ENCODE results near the gene WDR87. TPM values are rescaled to one million over a fixed set of nuclear protein-coding genes. Genes with fewer than 3 reads are reported as not detected.

The WDR87 gene
- total RNA-seq, 2 donors from 2014 or later = not detected

Other genes starting within 250 kb of the WDR87 start
- 1 to 10 TPM; 4.8 to 6.1 TPM for gene ZNF607, start 186.8 kb downstream of the WDR87 start, total RNA-seq
- 10 to 100 TPM in 1 of 2 donors, 1 to 10 TPM in 1; 9.9 to 11.8 TPM for gene ZNF573, start 127.0 kb downstream of the WDR87 start, total RNA-seq
- 10 to 100 TPM; 13.2 to 13.9 TPM for gene SIPA1L3, start 614 bp upstream of the WDR87 start, total RNA-seq